OCI-LY7 (cell line): ENCODE results near the gene GSKIP. TPM values are rescaled to one million over a fixed set of nuclear protein-coding genes. Genes with fewer than 3 reads are reported as not detected.

ENCODE experiments used
- BruUV-seq: library from RNA; stranded (reverse); fragments of 400-500 nt; replicated peaks from 2 replicates; lab custom pipeline; 2021; lab: Mats Ljungman, UMichigan
- CTCF ChIA-PET: fragments of 300-600 bp; sonication (Branson Sonifier 250); formaldehyde crosslinking; loops from one replicate; lab custom pipeline; 2022; ENCODE audit warnings: antibody characterized with exemption; ENCODE audit not compliant: unreplicated experiment; lab: Charles Lee
- POLR2A ChIA-PET: fragments of 300-600 bp; sonication (Branson Sonifier 250); formaldehyde crosslinking; loops from one replicate; lab custom pipeline; 2022; ENCODE audit warnings: antibody characterized with exemption; lab: Charles Lee
- DNase-seq: peaks from one replicate; pipeline ENCODE4 v3.0.0-alpha.2; 2015; ENCODE audit warnings: low spot score
- H2AFZ ChIP-seq: fragments of 200-600 bp; sonication (generic), shearing (Covaris generic); 2 replicates; pipeline ENCODE4 v1.6.1; 2014; ENCODE audit warnings: mild to moderate bottlenecking, antibody characterized with exemption, low read length, moderate library complexity
- H3K27ac ChIP-seq: fragments of 200-600 bp; sonication (generic); 2 replicates; pipeline ENCODE4 v1.5.1; 2014; ENCODE audit warnings: mixed run types, low read depth, mild to moderate bottlenecking, moderate library complexity, low read length, inconsistent platforms; ENCODE audit not compliant: poor library complexity, severe bottlenecking
- H3K36me3 ChIP-seq: fragments of 200-600 bp; sonication (generic); 2 replicates; pipeline ENCODE4 v1.6.1; 2014; ENCODE audit warnings: mild to moderate bottlenecking, antibody characterized with exemption, low read length, moderate library complexity, mixed read lengths; ENCODE audit not compliant: insufficient read depth
- H3K4me1 ChIP-seq: fragments of 200-600 bp; sonication (generic); 2 replicates; pipeline ENCODE4 v1.5.1; 2014; ENCODE audit warnings: mild to moderate bottlenecking, low read length; ENCODE audit not compliant: insufficient read depth, poor library complexity, severe bottlenecking
- H3K4me2 ChIP-seq: fragments of 200-600 bp; sonication (generic); 2 replicates; pipeline ENCODE4 v1.6.1; 2014; ENCODE audit warnings: mild to moderate bottlenecking, low read length
- H3K4me3 ChIP-seq: fragments of 200-600 bp; sonication (generic); 2 replicates; pipeline ENCODE4 v1.5.1; 2014; ENCODE audit warnings: mild to moderate bottlenecking, low read depth, low read length; ENCODE audit not compliant: poor library complexity, severe bottlenecking
- H3K79me2 ChIP-seq: fragments of 200-600 bp; sonication (generic); 2 replicates; pipeline ENCODE4 v1.6.1; 2016; ENCODE audit warnings: low read depth, mild to moderate bottlenecking, low read length, moderate library complexity, mixed read lengths; ENCODE audit not compliant: insufficient read depth
- H3K9me2 ChIP-seq: fragments of 200-600 bp; sonication (generic); 2 replicates; pipeline ENCODE4 v1.6.1; 2016; ENCODE audit warnings: mild to moderate bottlenecking, low read length, mixed read lengths; ENCODE audit not compliant: insufficient read depth
- H3K9me3 ChIP-seq: fragments of 200-600 bp; sonication (generic); 2 replicates; pipeline ENCODE4 v1.6.1; 2014; ENCODE audit warnings: mild to moderate bottlenecking, mixed run types, low read length, mixed read lengths
- H4K20me1 ChIP-seq: fragments of 200-600 bp; sonication (generic); 2 replicates; pipeline ENCODE4 v1.6.1; 2014; ENCODE audit warnings: mild to moderate bottlenecking, antibody characterized with exemption, low read length, moderate library complexity, mixed read lengths; ENCODE audit not compliant: insufficient read depth
- CTCF ChIP-seq: fragments of 200-600 bp; sonication (generic); conservative IDR thresholded peaks from 2 replicates; pipeline ENCODE4 v1.5.1; 2014; ENCODE audit warnings: mild to moderate bottlenecking, antibody characterized with exemption, low read length, moderate library complexity, mixed read lengths
- EZH2phosphoT487 ChIP-seq: fragments of 200-600 bp; sonication (generic); IDR thresholded peaks from 2 replicates; pipeline ENCODE4 v1.6.1; 2018; ENCODE audit warnings: low read depth, borderline replicate concordance, mild to moderate bottlenecking, mixed run types, antibody characterized with exemption, low read length, moderate library complexity, mixed read lengths
- intact Hi-C: fragments of 100-400 bp; cut with micrococcal nuclease; formaldehyde crosslinking; loops from one replicate; pipeline ENCODE4 v1.10.0; 2022; ENCODE audit not compliant: unreplicated experiment
- total RNA-seq, 2 experiments: library from RNA; depleted of rRNA in 1 of 2; stranded (reverse); fragments of >200 nt in 1 of 2; shearing (Covaris generic) in 1 of 2; gene quantifications; 2 replicates each; pipeline ENCODE4 v1.2.3, GENCODE V29; 2014 to 2022

Gene GSKIP
- total RNA-seq, 2 experiments from 2014 or later = 7.7 to 12.6 TPM

- H3K27ac ChIP-seq = no peak overlapping the region
- H2AFZ ChIP-seq = no peak overlapping the region
- H3K36me3 ChIP-seq = no peaks in the 10 kb centered on the region
- POLR2A ChIA-PET = interaction anchor here (0.6 kb wide), 1 partner anchor 309 kb away, joined by 3 read pairs; no protein-coding TSS in a partner anchor
- H3K4me1 ChIP-seq = no peaks in the 10 kb centered on the region
- no peaks in the 10 kb centered on the region for H3K79me2 ChIP-seq
- CTCF ChIA-PET = no interaction called here
- no peak overlapping the region for H3K4me2 ChIP-seq
- no TSS peak for BruUV-seq
- DNase-seq = no peak
- no peaks in the 10 kb centered on the region for H4K20me1 ChIP-seq
- no peak for TF ChIP-seq EZH2phosphoT487
- TF ChIP-seq CTCF = no peak
- intact Hi-C loops = no loop called here
- H3K9me3 ChIP-seq = no peaks in the 10 kb centered on the region
- no peak overlapping the region for H3K4me3 ChIP-seq
- H3K9me2 ChIP-seq = no peaks in the 10 kb centered on the region
These were observed 35.6 kb downstream of the GSKIP start for GRCh38 chr14:96398921-96399320.

- Histone ChIP-seq H3K4me2 (no peak overlapping the region), H3K27ac (no peak overlapping the region), H4K20me1 (no peaks in the 10 kb centered on the region), H3K9me3 (no peaks in the 10 kb centered on the region), H3K4me3 (no peak overlapping the region), H3K36me3 (no peaks in the 10 kb centered on the region), H3K9me2 (no peaks in the 10 kb centered on the region), H3K79me2 (no peaks in the 10 kb centered on the region), H3K4me1 (no peaks in the 10 kb centered on the region), H2AFZ (no peak overlapping the region)
- no peak for DNase-seq
- ChIA-PET POLR2A (no interaction called here), CTCF (no interaction called here)
- intact Hi-C loops = no loop called here
- BruUV-seq = no TSS peak
- TF ChIP-seq EZH2phosphoT487 (no peak), CTCF (no peak)
These were observed 36.1 kb downstream of the GSKIP start for GRCh38 chr14:96399405-96399804.

GRCh38 chr14:96400495-96400894, 37.2 kb downstream of the GSKIP start:
- Histone ChIP-seq H3K4me2 (no peak overlapping the region), H2AFZ (no peak overlapping the region), H3K36me3 (no peaks in the 10 kb centered on the region), H3K9me2 (no peaks in the 10 kb centered on the region), H3K4me3 (no peak overlapping the region), H3K79me2 (no peaks in the 10 kb centered on the region), H3K27ac (no peak overlapping the region), H3K4me1 (no peaks in the 10 kb centered on the region), H4K20me1 (no peaks in the 10 kb centered on the region), H3K9me3 (no peaks in the 10 kb centered on the region)
- CTCF ChIA-PET = no interaction called here
- DNase-seq = no peak
- no peak for TF ChIP-seq EZH2phosphoT487
- TF ChIP-seq CTCF = no peak
- intact Hi-C loops = no loop called here
- POLR2A ChIA-PET = no interaction called here
- no TSS peak for BruUV-seq
